ENCODE measurements around the gene ARL5C. TPM values are rescaled to one million over a fixed set of nuclear protein-coding genes. Genes with fewer than 3 reads are reported as not detected.

Gene ARL5C
- total RNA-seq, 1 donor from 2014 or later: not detected

DNA sequence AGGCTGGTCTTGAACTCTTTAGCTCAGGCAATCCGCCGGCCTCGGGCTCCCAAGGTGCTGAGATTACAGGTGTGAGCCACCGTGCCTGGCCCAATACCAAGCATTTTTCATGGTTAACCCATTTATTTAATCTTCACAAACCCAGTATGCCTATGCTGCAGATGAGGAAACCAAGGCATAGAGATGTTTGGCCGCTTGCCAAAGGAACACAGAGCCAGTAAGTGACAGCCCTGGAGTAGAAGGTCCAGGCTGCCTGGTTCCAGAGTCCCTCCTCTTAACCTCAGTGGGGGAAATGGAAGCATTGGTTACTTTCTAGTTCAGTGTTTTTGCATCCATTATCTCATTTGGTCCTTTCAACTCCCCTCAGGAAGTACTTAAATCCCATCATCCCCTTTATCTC lies 15.3 kb upstream of the ARL5C start:
- Histone ChIP-seq H3K9me3 (ENCODE audit: low read depth) (no peaks in the 10 kb centered on the region), H3K9ac (no peak overlapping the region), H3K36me3 (no peaks in the 10 kb centered on the region), H3K4me1 (no peaks in the 10 kb centered on the region), H4K20me1 (ENCODE audit: low read depth) (no peaks in the 10 kb centered on the region), H3F3A (ENCODE audit: low read depth) (peaks cover 5% of the 10 kb centered on the region), H3K27ac (no peak overlapping the region), H3K4me2 (no peak overlapping the region), H3K27me3 (no peaks in the 10 kb centered on the region), H3K4me3 (no peak overlapping the region), H2AFZ (replicated peaks) (no peak overlapping the region), H3K79me2 (ENCODE audit: low read depth) (no peaks in the 10 kb centered on the region)
- TF ChIP-seq, protein P1, sequence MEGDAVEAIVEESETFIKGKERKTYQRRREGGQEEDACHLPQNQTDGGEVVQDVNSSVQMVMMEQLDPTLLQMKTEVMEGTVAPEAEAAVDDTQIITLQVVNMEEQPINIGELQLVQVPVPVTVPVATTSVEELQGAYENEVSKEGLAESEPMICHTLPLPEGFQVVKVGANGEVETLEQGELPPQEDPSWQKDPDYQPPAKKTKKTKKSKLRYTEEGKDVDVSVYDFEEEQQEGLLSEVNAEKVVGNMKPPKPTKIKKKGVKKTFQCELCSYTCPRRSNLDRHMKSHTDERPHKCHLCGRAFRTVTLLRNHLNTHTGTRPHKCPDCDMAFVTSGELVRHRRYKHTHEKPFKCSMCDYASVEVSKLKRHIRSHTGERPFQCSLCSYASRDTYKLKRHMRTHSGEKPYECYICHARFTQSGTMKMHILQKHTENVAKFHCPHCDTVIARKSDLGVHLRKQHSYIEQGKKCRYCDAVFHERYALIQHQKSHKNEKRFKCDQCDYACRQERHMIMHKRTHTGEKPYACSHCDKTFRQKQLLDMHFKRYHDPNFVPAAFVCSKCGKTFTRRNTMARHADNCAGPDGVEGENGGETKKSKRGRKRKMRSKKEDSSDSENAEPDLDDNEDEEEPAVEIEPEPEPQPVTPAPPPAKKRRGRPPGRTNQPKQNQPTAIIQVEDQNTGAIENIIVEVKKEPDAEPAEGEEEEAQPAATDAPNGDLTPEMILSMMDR (IDR thresholded peaks at IDR 0.05): no peak
- TF ChIP-seq EZH2phosphoT487 (IDR thresholded peaks at IDR 0.05) (no peak), EZH2 (IDR thresholded peaks at IDR 0.05) (no peak)
- Mint-ChIP-seq H3K4me1 (no peaks in the 10 kb centered on the region), H3K36me3 (peaks cover 24% of the 10 kb centered on the region), H3K27me3 (ENCODE audit: insufficient read depth, low read depth) (no peaks in the 10 kb centered on the region), H3K27ac (no peak overlapping the region), H3K9me3 (no peaks in the 10 kb centered on the region), H3K4me3 (no peak overlapping the region)
- DNase-seq (ENCODE audit: low spot score): no peak

DNA sequence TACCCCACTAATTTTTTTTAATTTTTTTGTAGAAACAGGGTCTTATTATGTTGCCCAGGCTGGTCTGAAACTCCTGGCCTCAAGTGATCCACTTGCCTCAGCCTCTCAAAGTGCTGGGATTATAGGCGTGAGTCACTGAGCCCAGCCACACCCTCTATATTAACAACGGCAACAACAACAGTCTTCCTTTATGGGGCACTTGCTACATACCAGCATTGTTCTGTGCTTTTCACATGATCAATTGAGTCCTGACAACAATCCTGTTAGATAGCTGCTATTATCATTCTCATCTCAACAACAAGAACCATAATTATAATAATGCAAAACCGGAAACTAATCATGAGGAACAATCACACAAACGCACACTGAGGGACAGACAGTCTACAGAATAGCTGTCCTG lies 12.6 kb upstream of the ARL5C start:
- H3K4me3 Mint-ChIP-seq: no peak overlapping the region
- H3K79me2 ChIP-seq (ENCODE audit: low read depth): no peaks in the 10 kb centered on the region
- H3K27ac ChIP-seq: no peak overlapping the region
- no peaks in the 10 kb centered on the region for H3K27me3 ChIP-seq
- no peak overlapping the region for H3K4me2 ChIP-seq
- H3K4me1 ChIP-seq: no peaks in the 10 kb centered on the region
- H3K4me3 ChIP-seq: no peak overlapping the region
- H4K20me1 ChIP-seq (ENCODE audit: low read depth): no peaks in the 10 kb centered on the region
- DNase-seq (ENCODE audit: low spot score): no peak
- H3F3A ChIP-seq (ENCODE audit: low read depth): peaks cover 5% of the 10 kb centered on the region
- no peak overlapping the region for H2AFZ ChIP-seq (replicated peaks)
- TF ChIP-seq EZH2phosphoT487 (IDR thresholded peaks at IDR 0.05): no peak
- TF ChIP-seq, protein P1 (IDR thresholded peaks at IDR 0.05): no peak
- TF ChIP-seq EZH2 (IDR thresholded peaks at IDR 0.05): no peak
- H3K9me3 Mint-ChIP-seq: no peaks in the 10 kb centered on the region
- H3K9me3 ChIP-seq (ENCODE audit: low read depth): no peaks in the 10 kb centered on the region
- no peak overlapping the region for H3K27ac Mint-ChIP-seq
- no peak overlapping the region for H3K9ac ChIP-seq
- H3K36me3 Mint-ChIP-seq: peaks cover 18% of the 10 kb centered on the region
- H3K4me1 Mint-ChIP-seq: peaks cover under 1% of the 10 kb centered on the region
- H3K27me3 Mint-ChIP-seq (ENCODE audit: insufficient read depth, low read depth): no peaks in the 10 kb centered on the region
- H3K36me3 ChIP-seq: no peaks in the 10 kb centered on the region

DNA sequence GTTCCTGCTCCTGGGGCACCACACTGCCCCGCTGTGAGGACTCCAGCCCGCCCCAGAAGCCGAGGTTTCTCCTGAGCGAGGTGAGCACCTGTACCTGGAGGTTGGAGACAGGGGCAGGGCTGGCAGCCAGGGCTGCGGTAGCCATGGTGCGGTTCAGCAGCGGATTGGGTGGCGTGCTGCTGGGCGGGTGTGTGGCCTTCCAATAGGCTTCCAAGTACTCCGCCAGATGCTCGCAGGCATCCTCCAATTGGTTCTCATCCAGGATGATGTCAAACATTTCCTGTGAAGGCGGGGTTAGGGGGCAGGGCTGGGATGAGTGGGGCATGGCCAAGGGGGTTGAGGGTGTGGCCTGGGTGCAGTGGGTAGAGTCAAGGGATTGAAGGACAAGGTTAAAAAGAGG lies 11.3 kb upstream of the ARL5C start:
- no peak overlapping the region for H3K4me3 Mint-ChIP-seq
- H3K36me3 ChIP-seq: no peaks in the 10 kb centered on the region

More for the DNA sequence above, 11.3 kb upstream of the ARL5C start:
- no peak overlapping the region for H3K27ac ChIP-seq
- no peak for TF ChIP-seq EZH2phosphoT487 (IDR thresholded peaks at IDR 0.05)
- TF ChIP-seq, protein P1 (IDR thresholded peaks at IDR 0.05): no peak
- TF ChIP-seq EZH2 (IDR thresholded peaks at IDR 0.05): no peak
- no peak overlapping the region for H3K4me3 ChIP-seq
- no peak overlapping the region for H3K4me2 ChIP-seq
- H3K9me3 Mint-ChIP-seq: no peaks in the 10 kb centered on the region
- no peaks in the 10 kb centered on the region for H3K27me3 Mint-ChIP-seq (ENCODE audit: insufficient read depth, low read depth)
- H4K20me1 ChIP-seq (ENCODE audit: low read depth): no peaks in the 10 kb centered on the region
- H3K79me2 ChIP-seq (ENCODE audit: low read depth): no peaks in the 10 kb centered on the region
- no peak overlapping the region for H2AFZ ChIP-seq (replicated peaks)
- H3K4me1 ChIP-seq: no peaks in the 10 kb centered on the region
- H3K36me3 Mint-ChIP-seq: peaks cover 13% of the 10 kb centered on the region
- H3K27ac Mint-ChIP-seq: no peak overlapping the region
- H3F3A ChIP-seq (ENCODE audit: low read depth): peaks cover 5% of the 10 kb centered on the region
- DNase-seq (ENCODE audit: low spot score): peak; percentile 66
- no peak overlapping the region for H3K9ac ChIP-seq
- peaks cover 7% of the 10 kb centered on the region for H3K4me1 Mint-ChIP-seq
- H3K9me3 ChIP-seq (ENCODE audit: low read depth): no peaks in the 10 kb centered on the region
- H3K27me3 ChIP-seq: no peaks in the 10 kb centered on the region
